PC-9 (cell line): ENCODE results near the gene GMDS. TPM values are rescaled to one million over a fixed set of nuclear protein-coding genes. Genes with fewer than 3 reads are reported as not detected.

Source experiments
- BruUV-seq: library from RNA; stranded (reverse); fragments of 400-500 nt; replicated peaks from 2 replicates; lab custom pipeline; 2021; lab: Mats Ljungman, UMichigan
- CTCF ChIA-PET: fragments of 300-600 bp; sonication (Branson Sonifier 250); formaldehyde crosslinking; loops from one replicate; lab custom pipeline; 2022; ENCODE audit warnings: antibody characterized with exemption; lab: Charles Lee
- POLR2A ChIA-PET: fragments of 300-600 bp; sonication (Branson Sonifier 250); formaldehyde crosslinking; loops from one replicate; lab custom pipeline; 2022; ENCODE audit warnings: antibody characterized with exemption; ENCODE audit not compliant: unreplicated experiment; lab: Charles Lee
- DNase-seq, 2 experiments: peaks; one replicate each; pipeline versions ENCODE4 v3.0.0 to v3.0.0-alpha.2; 2015 to 2022; ENCODE audit warnings: mixed read lengths in 1 of 2
- H2AFZ ChIP-seq: fragments of 200-600 bp; sonication (generic); 2 replicates; pipeline ENCODE4 v1.8.1; 2017; ENCODE audit warnings: antibody characterized with exemption
- H3F3A ChIP-seq: fragments of 200-600 bp; sonication (generic); 2 replicates; pipeline ENCODE4 v1.8.1; 2017; ENCODE audit warnings: antibody characterized with exemption, mild to moderate bottlenecking, low read depth; ENCODE audit not compliant: insufficient read depth
- H3K27ac ChIP-seq: fragments of 200-600 bp; sonication (generic); 2 replicates; pipeline ENCODE4 v1.6.1; 2016; ENCODE audit warnings: mixed run types
- H3K27me3 ChIP-seq: fragments of 200-600 bp; sonication (generic); 2 replicates; pipeline ENCODE4 v1.6.1; 2016; ENCODE audit warnings: low read depth, mixed run types; ENCODE audit not compliant: insufficient read depth
- H3K36me3 ChIP-seq: fragments of 200-600 bp; sonication (generic); 2 replicates; pipeline ENCODE4 v1.6.1; 2016; ENCODE audit warnings: low read depth, mixed run types
- H3K4me1 ChIP-seq: fragments of 200-600 bp; sonication (generic); replicated peaks from 2 replicates; pipeline ENCODE4 v1.6.1; 2016; ENCODE audit warnings: mixed run types; ENCODE audit not compliant: insufficient read depth
- H3K4me2 ChIP-seq: fragments of 200-600 bp; sonication (generic); 2 replicates; pipeline ENCODE4 v1.6.1; 2017; ENCODE audit warnings: mixed run types
- H3K4me3 ChIP-seq: fragments of 200-600 bp; sonication (generic); 2 replicates; pipeline ENCODE4 v1.6.1; 2016; ENCODE audit warnings: mixed run types
- H3K79me2 ChIP-seq: fragments of 200-600 bp; sonication (generic); 2 replicates; pipeline ENCODE4 v1.6.1; 2017; ENCODE audit warnings: low read depth, mixed run types
- H3K9me2 ChIP-seq: fragments of 200-600 bp; sonication (generic); 2 replicates; pipeline ENCODE4 v1.8.1; 2017; ENCODE audit warnings: mild to moderate bottlenecking; ENCODE audit not compliant: insufficient read depth
- H3K9me3 ChIP-seq: fragments of 200-600 bp; sonication (generic); 2 replicates; pipeline ENCODE4 v1.8.1; 2016; ENCODE audit warnings: low read depth; ENCODE audit not compliant: insufficient read depth
- H4K20me1 ChIP-seq: fragments of 200-600 bp; sonication (generic); 2 replicates; pipeline ENCODE4 v1.8.1; 2017; ENCODE audit not compliant: insufficient read depth
- EZH2 ChIP-seq: fragments of 200-600 bp; sonication (generic); IDR thresholded peaks from 2 replicates; pipeline ENCODE4 v1.8.0; 2017; ENCODE audit warnings: antibody characterized with exemption, low read depth
- intact Hi-C: fragments of 100-400 bp; cut with micrococcal nuclease; formaldehyde crosslinking; loops from one replicate; pipeline ENCODE4 v1.10.0; 2022; ENCODE audit not compliant: unreplicated experiment
- total RNA-seq: library from RNA; stranded (reverse); gene quantifications from 2 replicates; pipeline ENCODE4 v1.2.3, GENCODE V29; 2021
- TF ChIP-seq, protein P1 (sequence below): fragments of 200-600 bp; sonication (generic); conservative IDR thresholded peaks from 2 replicates; pipeline ENCODE4 v1.6.1; 2017; ENCODE audit warnings: mixed run types, antibody characterized with exemption, mild to moderate bottlenecking, moderate library complexity

The GMDS gene
- total RNA-seq, 1 experiment from 2014 or later: 30.1 TPM

DNA sequence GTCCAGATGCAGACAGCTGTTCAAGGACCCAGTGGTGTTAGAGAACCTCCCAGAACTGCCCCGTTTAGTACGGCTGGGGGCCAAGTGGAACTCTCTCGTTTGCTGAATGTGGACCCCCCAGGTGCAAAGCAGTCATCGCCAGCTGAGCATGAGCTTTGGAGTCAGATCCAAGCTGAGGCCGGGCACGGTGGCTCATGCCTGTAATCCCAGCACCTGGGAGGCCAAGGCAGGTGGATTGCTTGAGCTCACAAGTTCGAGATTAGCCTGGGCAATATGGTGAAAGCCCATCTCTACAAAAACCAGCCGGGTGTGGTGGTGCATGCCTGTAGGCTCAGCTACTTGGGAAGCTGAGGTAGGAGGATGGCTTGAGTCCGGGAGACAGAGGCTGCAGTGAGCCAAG is 606.0 kb downstream of the GMDS start:
- TF ChIP-seq EZH2: no peak
- TF ChIP-seq, protein P1, sequence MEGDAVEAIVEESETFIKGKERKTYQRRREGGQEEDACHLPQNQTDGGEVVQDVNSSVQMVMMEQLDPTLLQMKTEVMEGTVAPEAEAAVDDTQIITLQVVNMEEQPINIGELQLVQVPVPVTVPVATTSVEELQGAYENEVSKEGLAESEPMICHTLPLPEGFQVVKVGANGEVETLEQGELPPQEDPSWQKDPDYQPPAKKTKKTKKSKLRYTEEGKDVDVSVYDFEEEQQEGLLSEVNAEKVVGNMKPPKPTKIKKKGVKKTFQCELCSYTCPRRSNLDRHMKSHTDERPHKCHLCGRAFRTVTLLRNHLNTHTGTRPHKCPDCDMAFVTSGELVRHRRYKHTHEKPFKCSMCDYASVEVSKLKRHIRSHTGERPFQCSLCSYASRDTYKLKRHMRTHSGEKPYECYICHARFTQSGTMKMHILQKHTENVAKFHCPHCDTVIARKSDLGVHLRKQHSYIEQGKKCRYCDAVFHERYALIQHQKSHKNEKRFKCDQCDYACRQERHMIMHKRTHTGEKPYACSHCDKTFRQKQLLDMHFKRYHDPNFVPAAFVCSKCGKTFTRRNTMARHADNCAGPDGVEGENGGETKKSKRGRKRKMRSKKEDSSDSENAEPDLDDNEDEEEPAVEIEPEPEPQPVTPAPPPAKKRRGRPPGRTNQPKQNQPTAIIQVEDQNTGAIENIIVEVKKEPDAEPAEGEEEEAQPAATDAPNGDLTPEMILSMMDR: no peak
- H3K27me3 ChIP-seq: no peaks in the 10 kb centered on the region
- POLR2A ChIA-PET: no interaction called here

GRCh38 chr6:1636971-1637871 is 608.2 kb downstream of the GMDS start:
- Histone ChIP-seq H3K9me2 (no peaks in the 10 kb centered on the region), H3F3A (peaks cover 22% of the 10 kb centered on the region; the same call in 1 of the 2 replicates), H3K79me2 (no peaks in the 10 kb centered on the region), H3K4me2 (peak overlapping the region; percentile 59), H3K27ac (peak overlapping the region; percentile 76), H3K4me3 (no peak overlapping the region), H3K27me3 (no peaks in the 10 kb centered on the region), H3K4me1 (peaks cover 55% of the 10 kb centered on the region), H2AFZ (no peak overlapping the region), H3K9me3 (no peaks in the 10 kb centered on the region), H4K20me1 (no peaks in the 10 kb centered on the region), H3K36me3 (no peaks in the 10 kb centered on the region)
- DNase-seq: peak; percentile 89 to 90
- no peak for TF ChIP-seq EZH2
- TF ChIP-seq, protein P1: no peak
- POLR2A ChIA-PET: interaction anchor here (0.5 to 0.6 kb wide), 2 partner anchors 35 to 164 kb away, joined by 5 to 14 read pairs; no protein-coding TSS in a partner anchor
- CTCF ChIA-PET: no interaction called here
- intact Hi-C loops: loop anchor here (2.0 kb wide), 3 partner anchors 24 to 130 kb away; no protein-coding TSS in a partner anchor
- no TSS peak for BruUV-seq

More for the DNA sequence above, 606.0 kb downstream of the GMDS start:
- Histone ChIP-seq H3K79me2 (no peaks in the 10 kb centered on the region), H4K20me1 (no peaks in the 10 kb centered on the region), H2AFZ (no peak overlapping the region), H3K36me3 (no peaks in the 10 kb centered on the region), H3K4me1 (peaks cover 56% of the 10 kb centered on the region), H3K9me3 (no peaks in the 10 kb centered on the region), H3F3A (peaks cover 19% of the 10 kb centered on the region; the same call in 1 of the 2 replicates), H3K4me3 (no peak overlapping the region), H3K4me2 (no peak overlapping the region), H3K27ac (no peak overlapping the region), H3K9me2 (no peaks in the 10 kb centered on the region)
- CTCF ChIA-PET: no interaction called here
- intact Hi-C loops: no loop called here
- no peak for DNase-seq
- BruUV-seq: no TSS peak

DNA sequence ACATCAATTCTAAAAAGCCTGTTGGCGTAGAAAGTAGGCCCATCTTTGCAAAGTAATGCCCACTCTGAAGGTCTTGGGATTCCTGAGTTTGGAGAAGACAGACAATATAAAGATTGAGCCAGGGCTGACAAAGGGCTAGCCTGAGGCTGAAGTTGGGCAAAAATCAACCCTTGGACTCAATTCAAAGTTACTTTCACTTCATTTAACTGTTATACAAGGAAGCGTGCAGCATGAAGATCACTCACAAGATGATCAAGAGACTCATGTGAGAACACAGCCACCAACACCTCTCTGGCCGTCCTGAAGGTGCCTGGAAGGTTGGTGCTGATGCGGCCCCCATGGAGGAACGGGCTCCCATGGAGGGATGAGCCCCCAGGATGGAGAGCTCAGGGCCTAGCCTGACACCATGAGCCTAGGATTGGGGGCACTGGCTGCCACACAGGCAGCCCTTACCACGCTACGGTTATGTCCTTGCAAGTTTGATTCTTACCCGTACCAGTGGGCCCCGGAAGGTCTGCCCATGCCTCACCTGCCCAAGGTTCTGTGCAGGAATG is 609.1 kb downstream of the GMDS start:
- Histone ChIP-seq H3K4me3 (no peak overlapping the region), H3K79me2 (no peaks in the 10 kb centered on the region), H3K27ac (peak overlapping the region; percentile 76), H3K9me3 (no peaks in the 10 kb centered on the region), H2AFZ (no peak overlapping the region), H3K36me3 (no peaks in the 10 kb centered on the region), H3K27me3 (no peaks in the 10 kb centered on the region), H3K4me2 (peak overlapping the region; percentile 59), H3K4me1 (peaks cover 56% of the 10 kb centered on the region), H4K20me1 (no peaks in the 10 kb centered on the region), H3K9me2 (no peaks in the 10 kb centered on the region), H3F3A (peaks cover 30% of the 10 kb centered on the region)
- ChIA-PET POLR2A (no interaction called here), CTCF (no interaction called here)
- BruUV-seq: TSS peak; percentile 59
- DNase-seq: peak in 1 of 2 experiments; percentile 59
- TF ChIP-seq EZH2: no peak
- TF ChIP-seq, protein P1: no peak
- intact Hi-C loops: loop anchor here (2.0 kb wide), 3 partner anchors 24 to 130 kb away; no protein-coding TSS in a partner anchor
